ENCODE measurements around the gene MAGEA6.
"Not testable (repeated sequence)": the region's sequence is repeated elsewhere in the genome, so short reads cannot be mapped to it uniquely, and the experiment has no call there.

MAGEA6 gene, protein sequence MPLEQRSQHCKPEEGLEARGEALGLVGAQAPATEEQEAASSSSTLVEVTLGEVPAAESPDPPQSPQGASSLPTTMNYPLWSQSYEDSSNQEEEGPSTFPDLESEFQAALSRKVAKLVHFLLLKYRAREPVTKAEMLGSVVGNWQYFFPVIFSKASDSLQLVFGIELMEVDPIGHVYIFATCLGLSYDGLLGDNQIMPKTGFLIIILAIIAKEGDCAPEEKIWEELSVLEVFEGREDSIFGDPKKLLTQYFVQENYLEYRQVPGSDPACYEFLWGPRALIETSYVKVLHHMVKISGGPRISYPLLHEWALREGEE

DNA sequence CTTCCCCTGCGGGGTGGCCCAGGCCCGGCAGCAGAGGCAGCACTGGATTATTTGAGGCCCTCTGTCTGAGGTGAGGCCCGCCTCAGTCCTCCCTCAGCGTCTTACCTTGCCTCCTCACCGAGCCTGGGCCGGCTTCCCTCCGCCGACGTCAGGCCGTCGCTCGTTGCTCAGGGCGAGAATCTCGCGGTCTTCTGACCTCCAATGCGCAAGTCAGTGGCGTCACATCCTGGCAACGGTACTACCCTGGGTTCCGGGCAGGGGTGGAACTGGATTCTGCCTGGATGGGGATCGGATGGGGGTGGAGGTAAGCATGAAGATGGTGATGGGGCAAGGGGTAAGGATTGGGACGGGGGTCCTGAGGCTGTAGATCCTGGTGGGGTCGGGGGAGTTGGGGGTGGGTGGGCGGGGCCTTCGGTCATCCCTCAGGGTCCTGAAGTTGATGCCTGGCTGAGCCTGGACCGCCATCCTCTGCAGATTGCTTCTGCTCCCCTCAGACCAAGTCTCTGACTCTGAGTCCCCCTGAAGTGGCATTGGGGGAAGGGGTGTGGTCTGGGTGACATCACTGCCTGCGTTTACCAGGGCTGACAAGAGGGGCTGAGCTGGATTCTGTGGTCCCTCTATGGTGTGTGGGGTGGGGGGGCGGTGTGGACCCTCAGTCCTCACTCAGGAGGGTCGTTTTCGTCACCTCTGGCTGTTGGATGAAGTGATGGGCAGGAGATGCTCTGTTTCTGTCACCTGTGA, at the start of gene MAGEA6:
MAGEA6 (minus strand) TSS at position 141 of the 741 bp plus-strand sequence. CDS start 2,039 bp downstream, outside the sequence.
- not testable (repeated sequence) for DNase-seq

DNA sequence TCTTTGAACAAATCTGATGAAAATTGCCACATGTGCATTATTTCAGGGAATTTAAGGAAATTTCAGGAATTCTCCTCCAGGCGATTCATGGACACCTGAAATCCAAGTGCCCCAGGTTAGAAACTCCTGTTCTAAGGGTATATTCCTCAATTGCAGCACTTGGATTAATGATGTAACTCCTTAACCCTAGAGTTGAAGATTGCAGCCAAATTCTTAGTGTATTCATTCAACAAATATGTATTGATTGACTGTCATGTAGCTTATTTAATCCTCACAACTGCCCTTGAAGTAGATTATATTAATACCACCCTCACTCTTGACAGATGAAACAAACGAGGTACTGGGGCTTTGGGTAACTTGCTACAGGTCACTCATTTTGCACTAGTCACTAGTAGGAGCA, 49.8 kb upstream of the MAGEA6 start:
- DNase-seq: no peak

DNA sequence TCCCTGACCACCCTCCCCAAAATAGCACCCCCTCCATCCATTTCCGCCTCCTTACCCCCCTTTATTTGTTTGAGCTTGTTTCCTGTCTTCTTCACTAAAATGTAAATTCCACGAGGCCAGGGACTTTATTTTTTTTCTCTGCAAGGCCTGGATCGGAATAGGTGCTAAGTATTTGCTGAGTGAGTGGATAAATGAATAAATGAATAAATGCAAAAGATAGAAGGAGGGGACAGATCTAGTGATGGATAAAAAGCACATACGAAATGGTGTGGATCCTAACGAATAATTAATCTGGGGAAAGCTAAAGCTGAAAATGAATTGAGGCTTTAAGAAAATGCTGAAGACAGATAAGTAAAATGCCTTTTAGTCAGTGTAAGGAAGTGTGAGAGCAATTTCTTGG, 48.9 kb upstream of the MAGEA6 start:
- DNase-seq: no peak

DNA sequence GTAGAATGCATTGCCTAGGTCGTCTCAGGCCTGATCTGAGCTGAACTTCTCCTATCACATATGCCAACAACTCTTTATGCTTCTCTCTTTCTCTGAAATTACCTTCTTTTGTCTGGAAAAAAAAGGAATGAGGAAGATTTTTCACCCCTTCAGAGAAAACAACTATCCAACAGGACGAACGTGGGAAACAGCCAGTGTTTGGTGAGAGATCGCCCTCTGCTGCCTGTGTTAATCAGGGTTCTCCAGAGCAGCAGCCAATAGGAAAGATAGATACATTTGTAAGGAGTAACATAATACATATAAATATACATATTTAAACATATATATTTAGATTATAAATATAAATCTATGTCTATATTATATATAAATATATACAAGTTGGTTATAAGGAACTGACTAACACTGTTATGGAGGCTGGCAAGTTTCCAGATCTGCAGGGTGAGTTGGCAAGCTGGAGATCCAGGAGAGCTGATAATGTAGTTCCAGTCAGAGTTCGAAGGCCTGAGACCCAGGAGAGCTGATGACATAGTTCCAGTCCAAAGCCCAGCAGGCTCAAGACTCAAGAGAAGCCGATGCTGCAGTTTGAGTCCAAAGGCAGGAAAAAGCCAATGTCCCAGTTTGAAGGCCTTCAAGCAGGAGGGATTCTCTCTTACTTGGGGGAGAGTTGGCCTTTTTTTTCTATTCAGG, 47.7 kb upstream of the MAGEA6 start:
- no peak for DNase-seq

GRCh38 chrX:152814048-152814447, 44.6 kb upstream of the MAGEA6 start:
- no peak for DNase-seq

DNA sequence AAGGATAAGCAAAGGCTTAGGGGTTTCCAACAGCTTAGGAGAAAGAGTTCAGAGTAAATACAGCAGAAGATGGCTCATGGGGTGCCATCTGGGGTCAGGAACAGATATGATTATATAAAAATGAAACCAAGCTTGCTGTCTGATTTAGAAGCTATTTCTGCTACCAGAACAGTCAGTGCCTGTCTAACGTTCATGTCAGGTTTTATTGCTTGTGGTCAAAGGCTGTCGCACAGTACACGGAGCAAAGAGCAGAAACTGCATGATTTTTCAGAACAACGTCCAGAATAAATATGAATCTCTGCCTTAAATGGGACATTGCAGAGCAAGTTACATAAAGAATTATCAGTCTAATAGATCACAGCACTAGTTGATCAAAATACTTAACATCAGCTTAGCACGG, 43.7 kb upstream of the MAGEA6 start:
- DNase-seq: no peak

DNA sequence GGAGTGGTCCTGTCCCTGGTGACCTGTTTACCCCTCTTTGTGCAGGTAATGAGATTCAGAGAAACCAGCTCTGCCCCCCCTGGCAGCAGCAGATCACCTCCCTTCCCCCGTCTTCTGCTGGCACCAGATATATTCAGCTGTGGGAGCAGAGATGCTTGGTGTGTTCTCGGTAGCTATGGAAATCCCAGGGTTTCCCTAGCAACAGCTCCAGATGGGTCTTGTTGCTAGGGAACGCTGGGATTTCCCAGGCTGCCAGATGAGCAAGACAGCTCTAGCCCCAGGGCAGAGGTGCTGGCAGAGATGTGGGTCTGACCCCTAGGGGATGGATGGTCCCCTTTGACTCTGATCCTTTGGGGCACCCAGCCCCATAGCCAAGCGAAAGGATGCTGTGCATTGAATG, 40.9 kb upstream of the MAGEA6 start:
- no peak for DNase-seq

DNA sequence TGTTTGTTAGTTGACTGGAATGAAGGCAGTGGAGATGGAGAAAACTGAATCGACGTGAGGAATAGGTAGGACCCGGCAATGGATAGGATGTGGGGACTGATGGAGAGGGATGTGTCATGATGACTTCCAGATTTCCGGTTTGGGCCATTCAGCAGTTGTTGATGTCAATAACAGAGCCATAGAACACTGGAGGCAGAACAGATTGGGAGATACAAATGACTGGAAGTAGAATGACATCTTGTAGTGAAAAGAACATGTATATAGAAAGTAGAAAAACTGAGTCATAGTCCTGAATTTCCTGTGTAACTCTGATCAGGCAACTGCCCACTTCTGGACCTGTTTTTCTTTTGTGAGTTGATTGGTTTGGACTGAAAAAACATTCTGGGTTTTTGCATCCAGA, 36.5 kb upstream of the MAGEA6 start:
- no peak for DNase-seq

DNA sequence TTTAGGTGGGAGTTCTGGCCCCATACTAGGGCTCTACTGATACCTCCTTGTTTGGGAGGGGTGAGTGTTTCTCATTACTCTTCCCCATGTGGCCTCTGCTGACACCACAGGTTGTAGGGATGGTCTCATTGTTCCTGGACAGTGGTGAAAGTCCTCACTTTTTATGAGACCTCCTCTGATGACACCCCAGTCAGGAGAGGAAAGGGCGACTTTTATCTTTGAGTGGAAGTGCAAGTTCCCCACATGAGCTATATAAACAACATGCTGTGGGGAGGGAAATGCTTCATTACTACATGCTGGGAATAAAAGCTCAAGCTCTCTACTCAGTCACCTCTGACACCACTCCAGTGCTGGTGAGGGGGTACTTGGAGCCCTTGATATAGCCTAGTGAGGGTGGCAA, 29.5 kb upstream of the MAGEA6 start:
- no peak for DNase-seq

DNA sequence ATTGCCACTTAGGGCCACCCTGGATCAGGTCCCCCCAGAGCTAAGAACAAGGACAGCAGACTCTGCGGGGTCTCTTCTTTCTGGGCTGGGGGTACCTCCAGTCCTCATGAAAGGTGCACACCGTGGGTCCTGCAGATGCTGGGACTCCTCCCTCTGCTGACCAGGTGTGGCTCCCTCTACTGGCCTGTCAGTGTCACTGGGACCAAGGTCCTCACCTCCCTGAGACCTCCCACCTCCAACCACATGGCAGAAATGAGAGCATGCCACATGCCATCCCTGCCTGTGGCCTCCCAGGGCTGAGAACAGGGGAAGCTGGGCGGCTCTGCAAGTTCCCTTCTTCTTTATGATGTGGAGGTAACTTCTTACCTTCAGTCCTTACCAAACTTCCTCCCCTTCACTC, 17.6 kb upstream of the MAGEA6 start:
- DNase-seq: not testable (repeated sequence)

- peak; percentile 17 for DNase-seq
These were observed 2.9 kb downstream of the MAGEA6 start for GRCh38 chrX:152766562-152766961.

GRCh38 chrX:152761582-152761981, 7.9 kb downstream of the MAGEA6 start:
- not testable (repeated sequence) for DNase-seq

DNA sequence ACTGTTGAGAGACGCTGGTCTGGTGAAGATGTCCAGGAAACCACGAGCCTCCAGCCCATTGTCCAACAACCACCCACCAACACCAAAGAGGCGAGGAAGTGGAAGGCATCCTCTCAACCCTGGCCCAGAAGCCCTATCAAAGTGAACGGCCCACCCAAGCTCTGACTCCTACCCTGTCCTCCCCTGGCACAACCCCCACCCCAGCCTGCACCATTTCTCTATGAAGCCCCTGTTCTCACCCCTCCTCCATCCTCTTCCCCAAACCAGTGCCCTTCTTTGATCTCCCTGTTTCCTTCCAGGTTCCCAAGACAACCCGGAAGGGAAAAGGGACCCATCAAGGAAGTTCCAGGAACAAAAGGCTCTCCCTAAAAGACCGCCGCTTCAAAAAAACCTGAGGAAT, 9.9 kb downstream of the MAGEA6 start:
- DNase-seq: not testable (repeated sequence)

- DNase-seq: not testable (repeated sequence)
These were observed 10.6 kb downstream of the MAGEA6 start, which contains the start of gene CSAG3 for GRCh38 chrX:152758918-152759317. CSAG3 (plus strand) TSS chrX:152759218.

DNA sequence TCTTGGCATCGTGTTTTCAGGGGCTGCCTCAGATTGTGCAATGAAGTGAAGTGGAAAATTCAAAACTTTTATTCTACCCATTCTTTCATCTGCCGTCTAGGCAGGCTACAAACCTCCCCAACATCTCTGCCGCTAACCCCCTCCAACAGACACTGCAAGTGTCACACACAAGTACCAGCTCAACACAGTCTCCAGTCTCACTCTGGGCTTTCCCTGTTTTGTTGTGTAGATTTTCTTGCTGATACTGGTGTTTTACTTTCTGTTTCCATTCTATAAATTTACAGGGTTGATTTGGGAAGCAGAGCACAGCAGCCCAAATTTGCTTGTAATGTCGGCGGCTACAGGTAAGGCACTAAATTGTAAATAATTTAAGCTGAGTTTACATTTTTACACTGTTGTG, 14.6 kb downstream of the MAGEA6 start:
- DNase-seq: not testable (repeated sequence)

- DNase-seq: not testable (repeated sequence)
These were observed 15.5 kb downstream of the MAGEA6 start, which contains the start of gene MAGEA2 for GRCh38 chrX:152753686-152754650. MAGEA2 (minus strand) TSS chrX:152753842; CDS start chrX:152751363, 2,479 bp downstream.

DNA sequence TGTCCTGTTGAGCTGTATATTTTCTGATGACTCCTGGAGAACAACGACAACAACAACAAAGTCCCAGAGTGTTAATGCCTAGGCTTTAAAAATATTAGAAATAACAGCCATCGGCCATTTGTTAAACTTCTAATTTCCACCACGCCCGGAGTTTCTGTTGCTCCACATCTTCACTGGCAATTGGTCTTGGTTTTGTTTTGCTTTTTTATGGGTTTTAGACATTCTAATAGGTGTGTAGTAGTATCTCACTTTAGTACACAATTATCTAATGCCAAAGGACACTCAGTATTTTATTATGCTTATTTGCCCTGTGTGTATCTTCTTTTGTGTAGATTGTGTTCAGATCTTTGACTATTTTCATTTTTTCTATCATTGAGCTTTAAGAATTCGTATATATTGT, 30.9 kb downstream of the MAGEA6 start:
- no peak for DNase-seq

GRCh38 chrX:152736528-152736927, 33.0 kb downstream of the MAGEA6 start:
- not testable (repeated sequence) for DNase-seq

DNA sequence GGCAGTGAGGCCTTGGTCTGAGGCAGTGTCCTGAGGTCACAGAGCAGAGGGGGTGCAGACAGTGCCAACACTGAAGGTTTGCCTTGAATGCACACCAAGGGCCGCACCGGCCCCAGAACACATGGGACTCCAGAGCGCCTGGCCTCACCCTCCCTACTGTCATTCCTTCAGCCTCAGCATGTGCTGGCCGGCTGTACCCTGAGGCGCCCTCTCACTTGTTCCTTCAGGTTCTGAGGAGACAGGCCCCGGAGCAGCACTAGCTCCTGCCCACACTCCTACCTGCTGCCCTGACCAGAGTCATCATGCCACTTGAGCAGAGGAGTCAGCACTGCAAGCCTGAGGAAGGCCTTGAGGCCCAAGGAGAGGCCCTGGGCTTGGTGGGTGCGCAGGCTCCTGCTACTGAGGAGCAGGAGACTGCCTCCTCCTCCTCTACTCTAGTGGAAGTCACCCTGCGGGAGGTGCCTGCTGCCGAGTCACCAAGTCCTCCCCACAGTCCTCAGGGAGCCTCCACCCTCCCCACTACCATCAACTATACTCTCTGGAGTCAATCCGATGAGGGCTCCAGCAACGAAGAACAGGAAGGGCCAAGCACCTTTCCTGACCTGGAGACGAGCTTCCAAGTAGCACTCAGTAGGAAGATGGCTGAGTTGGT, 33.5 kb downstream of the MAGEA6 start:
- peak; percentile 30 for DNase-seq

DNA sequence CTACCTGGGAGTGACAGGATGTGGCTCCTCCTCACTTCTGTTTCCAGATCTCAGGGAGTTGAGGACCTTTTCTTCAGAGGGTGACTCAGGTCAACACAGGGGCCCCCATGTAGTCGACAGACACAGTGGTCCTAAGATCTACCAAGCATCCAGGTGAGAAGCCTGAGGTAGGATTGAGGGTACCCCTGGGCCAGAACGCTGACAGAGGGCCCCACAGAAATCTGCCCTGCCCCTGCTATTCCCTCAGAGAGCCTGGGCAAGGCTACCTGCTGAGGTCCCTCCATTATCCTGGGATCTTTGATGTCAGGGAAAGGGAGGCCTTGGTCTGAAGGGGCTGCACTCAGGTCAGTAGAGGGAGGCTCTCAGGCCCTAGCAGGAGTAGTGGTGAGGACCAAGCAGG, 34.4 kb downstream of the MAGEA6 start:
- DNase-seq: no peak

DNA sequence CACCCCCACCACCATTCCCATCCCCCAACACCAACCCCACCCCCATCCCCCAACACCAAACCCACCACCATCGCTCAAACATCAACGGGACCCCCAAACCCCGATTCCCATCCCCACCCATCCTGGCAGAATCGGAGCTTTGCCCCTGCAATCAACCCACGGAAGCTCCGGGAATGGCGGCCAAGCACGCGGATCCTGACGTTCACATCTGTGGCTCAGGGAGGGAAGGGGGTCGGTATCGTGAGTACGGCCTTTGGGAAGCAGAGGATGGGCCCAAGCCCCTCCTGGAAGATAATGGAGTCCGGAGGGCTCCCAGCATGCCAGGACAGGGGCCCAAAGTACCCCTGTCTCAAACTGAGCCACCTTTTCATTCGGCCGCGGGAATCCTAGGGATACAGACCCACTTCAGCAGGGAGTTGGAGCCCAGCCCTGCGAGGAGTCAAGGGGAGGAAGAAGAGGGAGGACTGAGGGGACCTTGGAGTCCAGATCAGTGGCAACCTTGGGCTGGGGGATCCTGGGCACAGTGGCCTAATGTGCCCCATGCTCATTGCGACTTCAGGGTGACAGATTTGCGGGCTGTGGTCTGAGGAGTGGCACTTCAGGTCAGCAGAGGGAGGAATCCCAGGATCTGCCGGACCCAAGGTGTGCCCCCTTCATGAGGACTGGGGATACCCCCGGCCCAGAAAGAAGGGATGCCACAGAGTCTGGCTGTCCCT, 35.2 kb downstream of the MAGEA6 start:
- peak; percentile 35 for DNase-seq
